CD4-positive, alpha-beta T cell (primary cell): ENCODE measurements around the gene ANO10. TPM values are rescaled to one million over a fixed set of nuclear protein-coding genes. Genes with fewer than 3 reads are reported as not detected.

ENCODE experiments used
- ATAC-seq: fragments of 200-7000 bp; cut with Tn5 transposase; one replicate; pipeline ENCODE4 v1.10.0; 2022; ENCODE audit warnings: mild to moderate bottlenecking; ENCODE audit not compliant: poor library complexity
- CTCF ChIA-PET: fragments of 350-600 bp; sonication (Branson Sonifier 250); formaldehyde crosslinking; loops from one replicate; lab custom pipeline; 2021; ENCODE audit warnings: antibody characterized with exemption, inconsistent platforms; lab: Charles Lee
- POLR2A ChIA-PET: fragments of 350-600 bp; sonication (Branson Sonifier 250); formaldehyde crosslinking; loops from one replicate; lab custom pipeline; 2021; ENCODE audit warnings: antibody characterized with exemption, inconsistent platforms; lab: Charles Lee
- DNase-seq, 14 experiments: peaks; one replicate each; pipeline ENCODE4 v3.0.0-alpha.2; 2013 to 2020; ENCODE audit warnings: mixed read lengths in 2 of 14
- H3K27ac ChIP-seq, 2 donors: one replicate each; pipeline versions ENCODE4 v1.5.1 to v1.7.0; 2013; ENCODE audit warnings: low read length in 2 of 2, low read depth in 1 of 2, mild to moderate bottlenecking in 1 of 2
- H3K27me3 ChIP-seq, 2 experiments: 1 replicate in 1 of 2; 2 replicates in 1 of 2; pipeline versions ENCODE4 v1.6.1 to v1.7.0; 2013; ENCODE audit warnings: low read length in 2 of 2, control low read depth in 1 of 2, mild to moderate bottlenecking in 1 of 2, moderate library complexity in 1 of 2; ENCODE audit not compliant: insufficient read depth in 2 of 2, control insufficient read depth in 1 of 2
- H3K36me3 ChIP-seq: one replicate; pipeline ENCODE4 v1.6.1; 2013; ENCODE audit warnings: low read length, control low read depth; ENCODE audit not compliant: insufficient read depth
- H3K4me1 ChIP-seq: one replicate; pipeline ENCODE4 v1.6.1; 2013; ENCODE audit warnings: low read length, control low read depth; ENCODE audit not compliant: insufficient read depth
- H3K4me3 ChIP-seq: one replicate; pipeline ENCODE4 v1.5.1; 2013; ENCODE audit warnings: mild to moderate bottlenecking, low read length, moderate library complexity
- H3K9me3 ChIP-seq, 2 experiments: 1 replicate in 1 of 2; 2 replicates in 1 of 2; pipeline versions ENCODE4 v1.6.1 to v1.7.0; 2013; ENCODE audit warnings: low read length in 2 of 2, mild to moderate bottlenecking in 2 of 2, control low read depth in 1 of 2, moderate library complexity in 1 of 2; ENCODE audit not compliant: control insufficient read depth in 1 of 2, insufficient read depth in 1 of 2
- H3K27ac Mint-ChIP-seq: one replicate; pipeline ENCODE4 v1.8.0; 2020; ENCODE audit warnings: mixed read lengths
- H3K27me3 Mint-ChIP-seq: one replicate; pipeline ENCODE4 v1.8.0; 2021; ENCODE audit warnings: mixed read lengths
- H3K36me3 Mint-ChIP-seq: one replicate; pipeline ENCODE4 v1.8.0; 2021; ENCODE audit warnings: low read depth, mixed read lengths
- H3K4me1 Mint-ChIP-seq: one replicate; pipeline ENCODE4 v1.8.0; 2021; ENCODE audit warnings: low read depth, mixed read lengths
- H3K4me3 Mint-ChIP-seq: one replicate; pipeline ENCODE4 v1.8.0; 2020; ENCODE audit warnings: mild to moderate bottlenecking, mixed read lengths
- H3K9me3 Mint-ChIP-seq: one replicate; pipeline ENCODE4 v1.8.0; 2020; ENCODE audit warnings: mixed read lengths
- intact Hi-C, 2 experiments: fragments of 100-400 bp; cut with DNase I in 1 of 2; cut with micrococcal nuclease in 1 of 2; formaldehyde crosslinking; loops; one replicate each; pipeline versions ENCODE4 v1.15.1 to v1.9.0; 2023 to 2025; cut with DNase I, micrococcal nuclease
- total RNA-seq, 174 experiments: library from RNA in 2 of 174; stranded (reverse) in 2 of 174; gene quantifications; one replicate each; pipeline ENCODE4 v1.2.3 and lab custom pipeline; 2021 to 2026
- TF ChIP-seq, protein P1 (sequence below): fragments of 200-600 bp; IDR thresholded peaks from one replicate; pipeline ENCODE4 v1.8.0; 2022; ENCODE audit warnings: antibody characterized with exemption, mild to moderate bottlenecking

The ANO10 gene
- total RNA-seq, 2 experiments from 2014 or later = 6.9 to 8.0 TPM

GRCh38 chr3:43649365-43649968 is 27.7 kb upstream of the ANO10 start:
- H3K9me3 Mint-ChIP-seq = no peaks in the 10 kb centered on the region
- POLR2A ChIA-PET = no interaction called here
- no peaks in the 10 kb centered on the region for H3K4me1 Mint-ChIP-seq
- peaks cover 30% of the 10 kb centered on the region for H3K27me3 Mint-ChIP-seq
- TF ChIP-seq, protein P1, sequence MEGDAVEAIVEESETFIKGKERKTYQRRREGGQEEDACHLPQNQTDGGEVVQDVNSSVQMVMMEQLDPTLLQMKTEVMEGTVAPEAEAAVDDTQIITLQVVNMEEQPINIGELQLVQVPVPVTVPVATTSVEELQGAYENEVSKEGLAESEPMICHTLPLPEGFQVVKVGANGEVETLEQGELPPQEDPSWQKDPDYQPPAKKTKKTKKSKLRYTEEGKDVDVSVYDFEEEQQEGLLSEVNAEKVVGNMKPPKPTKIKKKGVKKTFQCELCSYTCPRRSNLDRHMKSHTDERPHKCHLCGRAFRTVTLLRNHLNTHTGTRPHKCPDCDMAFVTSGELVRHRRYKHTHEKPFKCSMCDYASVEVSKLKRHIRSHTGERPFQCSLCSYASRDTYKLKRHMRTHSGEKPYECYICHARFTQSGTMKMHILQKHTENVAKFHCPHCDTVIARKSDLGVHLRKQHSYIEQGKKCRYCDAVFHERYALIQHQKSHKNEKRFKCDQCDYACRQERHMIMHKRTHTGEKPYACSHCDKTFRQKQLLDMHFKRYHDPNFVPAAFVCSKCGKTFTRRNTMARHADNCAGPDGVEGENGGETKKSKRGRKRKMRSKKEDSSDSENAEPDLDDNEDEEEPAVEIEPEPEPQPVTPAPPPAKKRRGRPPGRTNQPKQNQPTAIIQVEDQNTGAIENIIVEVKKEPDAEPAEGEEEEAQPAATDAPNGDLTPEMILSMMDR = no peak
- no peaks in the 10 kb centered on the region for H3K36me3 ChIP-seq
- H3K4me3 Mint-ChIP-seq = no peak overlapping the region
- H3K9me3 ChIP-seq = no peaks in the 10 kb centered on the region
- H3K36me3 Mint-ChIP-seq = no peaks in the 10 kb centered on the region
- no peaks in the 10 kb centered on the region for H3K4me1 ChIP-seq
- no peaks in the 10 kb centered on the region for H3K27me3 ChIP-seq
- no peak overlapping the region for H3K4me3 ChIP-seq
- DNase-seq = no peak
- intact Hi-C loops = no loop called here
- CTCF ChIA-PET = no interaction called here
- no peak for ATAC-seq
- H3K27ac ChIP-seq = no peak overlapping the region
- H3K27ac Mint-ChIP-seq = no peak overlapping the region

DNA sequence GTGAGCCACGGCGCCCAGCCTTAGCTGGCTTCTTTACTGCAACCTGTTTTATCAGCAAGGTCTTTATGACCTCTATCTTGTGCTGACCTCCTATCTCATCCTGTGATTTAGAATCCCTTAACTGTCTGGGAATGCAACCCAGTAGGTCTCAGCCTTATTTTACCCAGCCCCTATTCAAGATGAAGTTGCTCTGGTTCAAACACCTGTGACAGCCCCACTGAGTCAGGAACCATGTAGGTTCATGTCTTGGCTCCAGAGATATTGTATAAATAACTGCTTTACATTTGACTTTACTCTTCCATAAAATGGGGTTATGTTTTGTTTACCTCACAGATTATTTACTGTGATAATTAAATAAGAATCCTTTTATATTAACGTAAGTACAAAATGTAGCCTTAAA is 27.1 kb upstream of the ANO10 start:
- Histone ChIP-seq H3K9me3 (no peaks in the 10 kb centered on the region), H3K4me1 (no peaks in the 10 kb centered on the region), H3K36me3 (no peaks in the 10 kb centered on the region), H3K27me3 (no peaks in the 10 kb centered on the region), H3K4me3 (no peak overlapping the region), H3K27ac (no peak overlapping the region)
- ChIA-PET CTCF (no interaction called here), POLR2A (no interaction called here)
- Mint-ChIP-seq H3K27me3 (peaks cover 32% of the 10 kb centered on the region), H3K9me3 (no peaks in the 10 kb centered on the region), H3K36me3 (no peaks in the 10 kb centered on the region), H3K27ac (no peak overlapping the region), H3K4me1 (no peaks in the 10 kb centered on the region), H3K4me3 (no peak overlapping the region)
- ATAC-seq (no peak), DNase-seq (no peak)
- intact Hi-C loops = no loop called here
- TF ChIP-seq, protein P1 = no peak

DNA sequence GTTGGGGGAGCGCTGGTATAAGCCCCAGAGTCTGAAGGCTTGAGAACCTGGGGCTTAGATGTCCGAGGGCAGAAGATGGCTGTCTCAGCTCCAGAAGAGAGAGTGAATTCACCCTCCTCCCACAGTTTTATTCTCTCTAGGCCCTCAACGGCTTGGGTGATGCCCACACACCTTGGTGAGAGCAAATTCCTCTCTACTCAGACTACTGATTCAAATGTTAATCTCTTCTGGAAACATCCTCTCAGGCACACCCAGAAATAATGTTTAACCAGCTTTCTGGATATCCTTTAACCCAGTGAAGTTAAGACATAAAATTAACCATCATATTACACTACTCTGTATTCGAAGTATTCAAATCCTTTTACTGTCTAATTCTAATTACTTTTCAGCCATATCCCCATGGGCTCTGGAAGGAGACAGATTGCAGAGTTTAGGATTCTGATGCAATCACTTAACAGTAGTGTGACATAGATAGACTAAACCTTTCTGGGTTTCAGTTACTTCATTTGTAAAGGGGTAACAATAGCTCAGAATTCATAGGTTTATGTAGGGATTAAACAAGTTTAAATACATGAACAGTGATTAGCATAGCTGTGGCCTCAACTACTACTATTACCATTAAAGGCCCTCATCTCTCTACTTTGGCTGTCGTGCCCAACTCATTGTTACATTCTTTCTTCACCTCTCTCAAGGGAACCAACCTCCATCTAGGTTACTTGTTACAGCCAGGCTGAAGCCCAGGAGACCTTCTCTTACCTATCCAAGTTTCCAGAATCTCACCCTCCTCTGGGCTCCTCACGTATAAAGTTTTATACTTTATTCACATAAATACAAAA is 25.7 kb upstream of the ANO10 start:
- H3K36me3 ChIP-seq = no peaks in the 10 kb centered on the region
- Mint-ChIP-seq H3K4me1 (no peaks in the 10 kb centered on the region), H3K4me3 (no peak overlapping the region), H3K27ac (no peak overlapping the region), H3K9me3 (no peaks in the 10 kb centered on the region), H3K27me3 (peaks cover 35% of the 10 kb centered on the region), H3K36me3 (no peaks in the 10 kb centered on the region)
- POLR2A ChIA-PET = no interaction called here
- no peak for ATAC-seq
- no peak for DNase-seq
- intact Hi-C loops = no loop called here
- no peaks in the 10 kb centered on the region for H3K27me3 ChIP-seq
- TF ChIP-seq, protein P1 = no peak
- no peak overlapping the region for H3K4me3 ChIP-seq
- CTCF ChIA-PET = no interaction called here
- no peaks in the 10 kb centered on the region for H3K4me1 ChIP-seq
- H3K9me3 ChIP-seq = no peaks in the 10 kb centered on the region
- H3K27ac ChIP-seq = no peak overlapping the region
